ENCODE results near the gene YKT6. TPM values are rescaled to one million over a fixed set of nuclear protein-coding genes. Genes with fewer than 3 reads are reported as not detected.

YKT6 gene
- polyA plus RNA-seq: 10 to 100 TPM; 39.1 to 64.9 (median 56.9) TPM

GRCh38 chr7:44200699-44201461, at the start of gene YKT6:
Gene YKT6, plus strand, starts transcription at chr7:44200978. Its CDS starts 158 bp downstream, at chr7:44201136.
- peak within 1 kb of the TSS; percentile 82 to 89 (median 87) for H3K4me3 Mint-ChIP-seq

GRCh38 chr7:44151956-44152355, 48.8 kb upstream of the YKT6 start:
- Mint-ChIP-seq H3K27ac (no peak overlapping the region), H3K4me3 (no peak overlapping the region), H3K4me1 (no peaks in the 10 kb centered on the region), H3K9me3 (no peaks in the 10 kb centered on the region), H3K27me3 (ENCODE audit: low read depth in 3 of 3) (peaks cover under 1 to 2% (median 1%) of the 10 kb centered on the region in 3 donors), H3K36me3 (no peaks in the 10 kb centered on the region)
- DNase-seq: no peak

More at GRCh38 chr7:44200699-44201461, at the start of gene YKT6:
- Mint-ChIP-seq H3K27me3 (ENCODE audit: low read depth in 3 of 3) (peaks cover 0 to 4% (median 3%) of the 10 kb centered on the region in 3 donors), H3K4me1 (peaks cover 29 to 40% of the 10 kb centered on the region in 2 donors), H3K9me3 (no peaks in the 10 kb centered on the region), H3K36me3 (peaks cover 5 to 10% (median 7%) of the 10 kb centered on the region in 3 donors), H3K27ac (peak within 1 kb of the TSS; percentile 9 to 82 (median 72))
- DNase-seq: peak; percentile 89 to 90 (median 90)

- Mint-ChIP-seq H3K9me3 (no peaks in the 10 kb centered on the region), H3K4me1 (no peaks in the 10 kb centered on the region), H3K27ac (no peak overlapping the region), H3K36me3 (no peaks in the 10 kb centered on the region), H3K4me3 (no peak overlapping the region), H3K27me3 (ENCODE audit: low read depth in 3 of 3) (peaks cover 0 to 2% (median 1%) of the 10 kb centered on the region in 3 donors)
- no peak for DNase-seq
These were observed 47.5 kb upstream of the YKT6 start for GRCh38 chr7:44152971-44153947.

- H3K4me1 Mint-ChIP-seq: no peaks in the 10 kb centered on the region
- H3K4me3 Mint-ChIP-seq: no peak overlapping the region
- H3K27me3 Mint-ChIP-seq (ENCODE audit: low read depth in 3 of 3): peaks cover 0 to 2% (median under 1%) of the 10 kb centered on the region in 3 donors
- H3K36me3 Mint-ChIP-seq: no peaks in the 10 kb centered on the region
- DNase-seq: no peak
- no peaks in the 10 kb centered on the region for H3K9me3 Mint-ChIP-seq
- H3K27ac Mint-ChIP-seq: no peak overlapping the region
These were observed 46.8 kb upstream of the YKT6 start for GRCh38 chr7:44153948-44154335.

GRCh38 chr7:44154703-44155102, 46.1 kb upstream of the YKT6 start:
- H3K36me3 Mint-ChIP-seq: no peaks in the 10 kb centered on the region
- H3K27me3 Mint-ChIP-seq (ENCODE audit: low read depth in 3 of 3): peaks cover 0 to 2% (median 0%) of the 10 kb centered on the region in 3 donors

GRCh38 chr7:44155191-44156185, 45.3 kb upstream of the YKT6 start:
- Mint-ChIP-seq H3K4me3 (no peak overlapping the region), H3K36me3 (no peaks in the 10 kb centered on the region), H3K27me3 (ENCODE audit: low read depth in 3 of 3) (peaks cover 0 to 2% (median 0%) of the 10 kb centered on the region in 3 donors), H3K9me3 (no peaks in the 10 kb centered on the region), H3K4me1 (no peaks in the 10 kb centered on the region), H3K27ac (no peak overlapping the region)
- no peak for DNase-seq

More at GRCh38 chr7:44154703-44155102, 46.1 kb upstream of the YKT6 start:
- no peak for DNase-seq
- Mint-ChIP-seq H3K9me3 (no peaks in the 10 kb centered on the region), H3K4me3 (no peak overlapping the region), H3K4me1 (no peaks in the 10 kb centered on the region), H3K27ac (no peak overlapping the region)

GRCh38 chr7:44156453-44157010, 44.2 kb upstream of the YKT6 start:
- Mint-ChIP-seq H3K27me3 (ENCODE audit: low read depth in 3 of 3) (no peaks in the 10 kb centered on the region), H3K4me1 (no peaks in the 10 kb centered on the region), H3K36me3 (no peaks in the 10 kb centered on the region), H3K4me3 (no peak overlapping the region), H3K27ac (no peak overlapping the region), H3K9me3 (no peaks in the 10 kb centered on the region)
- no peak for DNase-seq

- Mint-ChIP-seq H3K4me3 (no peak overlapping the region), H3K4me1 (no peaks in the 10 kb centered on the region), H3K9me3 (no peaks in the 10 kb centered on the region), H3K27ac (no peak overlapping the region), H3K27me3 (ENCODE audit: low read depth in 3 of 3) (no peaks in the 10 kb centered on the region), H3K36me3 (no peaks in the 10 kb centered on the region)
- DNase-seq: no peak
These were observed 43.4 kb upstream of the YKT6 start for GRCh38 chr7:44157116-44158080.

GRCh38 chr7:44158096-44158872, 42.5 kb upstream of the YKT6 start:
- H3K27ac Mint-ChIP-seq: no peak overlapping the region
- no peaks in the 10 kb centered on the region for H3K36me3 Mint-ChIP-seq
- DNase-seq: no peak
- peaks cover 0 to 4% (median 2%) of the 10 kb centered on the region in 3 donors for H3K27me3 Mint-ChIP-seq (ENCODE audit: low read depth in 3 of 3)
- H3K4me1 Mint-ChIP-seq: no peaks in the 10 kb centered on the region
- H3K9me3 Mint-ChIP-seq: no peaks in the 10 kb centered on the region
- H3K4me3 Mint-ChIP-seq: no peak overlapping the region

GRCh38 chr7:44158873-44159631, 41.7 kb upstream of the YKT6 start:
- no peak for DNase-seq
- Mint-ChIP-seq H3K27me3 (ENCODE audit: low read depth in 3 of 3) (peaks cover 0 to 4% (median 2%) of the 10 kb centered on the region in 3 donors), H3K36me3 (no peaks in the 10 kb centered on the region), H3K27ac (no peak overlapping the region), H3K9me3 (no peaks in the 10 kb centered on the region), H3K4me1 (no peaks in the 10 kb centered on the region), H3K4me3 (no peak overlapping the region)
